Adipocyte (in vitro differentiated cells): ENCODE results near the gene XRRA1.
"Not testable (repeated sequence)": the region's sequence is repeated elsewhere in the genome, so short reads cannot be mapped to it uniquely, and the experiment has no call there.

Experiments used
- DNase-seq: peaks from one replicate; pipeline ENCODE4 v3.0.0-alpha.2; 2015; ENCODE audit warnings: low read depth
- H3K27me3 ChIP-seq: replicated peaks from 2 replicates; pipeline ENCODE4 v1.7.0; 2013; ENCODE audit warnings: mild to moderate bottlenecking, low read length, moderate library complexity; ENCODE audit not compliant: control insufficient read depth, insufficient read depth
- H3K36me3 ChIP-seq: 2 replicates; pipeline ENCODE4 v1.7.0; 2013; ENCODE audit warnings: low read length, mild to moderate bottlenecking, moderate library complexity; ENCODE audit not compliant: control insufficient read depth, insufficient read depth, severe bottlenecking
- H3K4me1 ChIP-seq: 2 replicates; pipeline ENCODE4 v1.7.0; 2013; ENCODE audit warnings: mild to moderate bottlenecking, low read length, moderate library complexity; ENCODE audit not compliant: control insufficient read depth, insufficient read depth
- H3K4me3 ChIP-seq: 2 replicates; pipeline ENCODE4 v1.7.0; 2013; ENCODE audit warnings: mild to moderate bottlenecking, low read length, moderate library complexity
- H3K9ac ChIP-seq: 2 replicates; pipeline ENCODE4 v1.7.0; 2013; ENCODE audit warnings: mild to moderate bottlenecking, low read length, moderate library complexity
- H3K9me3 ChIP-seq: 2 replicates; pipeline ENCODE4 v1.7.0; 2013; ENCODE audit warnings: mild to moderate bottlenecking, low read length, moderate library complexity; ENCODE audit not compliant: control insufficient read depth

The XRRA1 gene, protein sequence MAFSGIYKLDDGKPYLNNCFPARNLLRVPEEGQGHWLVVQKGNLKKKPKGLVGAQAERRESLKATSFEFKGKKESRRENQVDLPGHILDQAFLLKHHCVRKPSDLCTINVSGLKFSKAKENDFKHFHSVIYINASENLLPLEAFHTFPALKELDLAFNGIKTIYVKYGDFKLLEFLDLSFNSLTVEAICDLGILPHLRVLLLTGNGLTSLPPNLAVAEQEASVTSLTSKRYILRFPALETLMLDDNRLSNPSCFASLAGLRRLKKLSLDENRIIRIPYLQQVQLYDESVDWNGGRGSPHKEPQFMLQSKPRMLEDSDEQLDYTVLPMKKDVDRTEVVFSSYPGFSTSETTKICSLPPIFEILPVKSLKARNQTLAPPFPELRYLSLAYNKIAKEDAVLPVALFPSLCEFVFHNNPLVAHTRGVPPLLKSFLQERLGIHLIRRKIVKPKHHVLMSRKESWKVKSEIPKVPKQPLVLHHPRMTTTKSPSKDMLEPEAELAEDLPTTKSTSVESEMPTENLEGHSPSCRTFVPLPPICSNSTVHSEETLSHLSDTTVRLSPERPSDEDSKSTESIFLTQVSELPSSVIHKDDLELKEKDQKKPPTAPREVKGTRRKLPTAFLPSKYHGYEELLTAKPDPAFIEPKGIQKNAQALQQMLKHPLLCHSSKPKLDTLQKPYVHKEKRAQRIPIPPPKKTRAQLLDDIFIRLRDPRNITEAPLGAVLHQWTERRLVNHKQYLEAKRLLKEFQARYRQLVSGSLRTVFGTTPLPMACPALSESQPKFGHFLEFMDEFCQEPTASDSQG

DNA sequence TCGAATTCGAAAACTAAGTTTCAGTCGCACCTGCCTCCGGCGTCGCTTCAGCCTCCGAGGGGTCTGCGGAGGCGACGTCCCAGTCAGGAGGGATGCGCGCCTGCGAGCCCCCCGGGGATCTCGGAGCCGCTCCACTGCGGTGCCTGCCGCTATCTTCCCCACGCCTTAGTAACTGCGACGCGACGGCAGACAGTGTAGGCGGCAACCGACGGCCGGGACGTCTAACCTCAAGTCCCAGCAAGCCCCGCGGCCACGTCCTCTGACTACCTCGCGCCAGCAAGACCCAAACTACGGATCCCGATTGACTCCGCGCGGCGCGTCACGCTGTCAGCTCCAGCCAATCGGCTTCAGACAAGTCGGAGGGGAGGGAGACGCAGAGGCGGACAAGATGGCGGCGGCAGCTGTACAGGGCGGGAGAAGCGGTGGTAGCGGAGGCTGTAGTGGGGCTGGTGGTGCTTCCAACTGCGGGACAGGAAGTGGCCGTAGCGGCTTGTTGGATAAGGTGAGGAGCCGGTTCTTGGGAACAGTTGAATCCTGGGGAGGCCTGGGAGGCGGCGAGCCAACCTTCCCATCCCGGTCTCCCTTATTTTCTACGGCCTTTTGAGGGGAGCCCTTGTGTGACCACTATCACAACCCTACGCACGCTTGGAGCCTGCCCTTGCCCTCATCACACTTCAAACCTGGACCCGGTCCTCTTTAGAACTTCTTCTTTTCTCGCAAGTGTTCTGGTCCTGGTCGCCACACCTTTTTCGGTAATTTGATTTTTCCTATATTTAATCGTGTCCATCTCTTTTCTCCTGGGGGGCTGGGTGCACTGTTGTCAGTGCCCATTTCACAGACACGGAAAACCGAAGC lies at the start of gene XRRA1, which contains the start of gene SPCS2:
TSS of gene XRRA1 (minus strand) at position 194 of the 855 bp plus-strand sequence. CDS start 8,213 bp downstream, outside the sequence.
TSS of gene SPCS2 (plus strand) at position 369 of the 855 bp plus-strand sequence. CDS start at position 389, 20 bp downstream.
- Histone ChIP-seq H3K4me1 (peaks cover 35% of the 10 kb centered on the region), H3K36me3 (peaks cover 5% of the 10 kb centered on the region), H3K9me3 (no peaks in the 10 kb centered on the region), H3K27me3 (no peaks in the 10 kb centered on the region), H3K4me3 (peak within 1 kb of the TSS; percentile 100), H3K9ac (peak within 1 kb of the TSS; percentile 99)
- peak; percentile 100 for DNase-seq

DNA sequence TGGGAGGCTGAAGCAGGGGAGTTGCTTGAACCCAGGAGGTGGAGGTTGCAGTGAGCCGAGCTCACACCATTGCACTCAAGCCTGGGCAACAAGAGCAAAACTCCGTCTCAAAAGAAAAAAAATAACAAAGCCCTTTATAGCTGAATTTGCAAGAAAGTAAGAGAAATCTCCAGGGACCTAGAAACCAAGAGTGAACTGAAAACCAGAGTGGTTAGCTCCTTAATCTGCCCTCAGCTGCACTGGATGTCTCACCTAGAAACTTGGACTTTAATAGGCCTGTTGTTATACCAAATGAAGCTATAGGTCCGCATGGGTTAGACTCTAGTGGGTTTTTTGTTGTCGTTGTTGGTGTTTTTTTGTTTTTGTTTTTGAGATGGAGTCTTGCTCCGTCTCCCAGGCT lies 44.0 kb upstream of the XRRA1 start:
- H3K4me3 ChIP-seq, result no peak overlapping the region
- H3K36me3 ChIP-seq, result peaks cover 11% of the 10 kb centered on the region
- H3K27me3 ChIP-seq, result no peaks in the 10 kb centered on the region
- no peak overlapping the region for H3K9ac ChIP-seq
- no peak for DNase-seq
- H3K9me3 ChIP-seq, result no peaks in the 10 kb centered on the region
- H3K4me1 ChIP-seq, result peaks cover 6% of the 10 kb centered on the region

DNA sequence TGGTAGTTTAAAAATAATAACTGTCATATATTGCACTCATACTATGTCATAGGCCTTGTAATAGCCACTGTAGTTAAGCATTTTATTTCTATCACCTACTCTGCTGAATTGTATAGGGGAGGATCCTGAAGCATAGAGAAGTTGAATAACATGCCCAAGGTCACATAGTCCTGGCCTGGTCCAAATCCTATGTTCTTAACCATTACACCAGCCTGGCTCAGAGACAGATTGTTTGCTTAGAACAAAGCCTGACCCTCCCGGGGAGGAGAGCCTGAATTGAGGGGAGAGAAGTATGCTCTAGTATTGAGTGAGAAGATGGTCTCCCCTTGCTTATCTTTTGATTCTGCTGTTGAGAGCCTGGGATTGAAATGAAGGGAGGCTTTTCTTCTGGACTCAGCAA lies 42.0 kb upstream of the XRRA1 start:
- no peak for DNase-seq
- no peaks in the 10 kb centered on the region for H3K27me3 ChIP-seq

DNA sequence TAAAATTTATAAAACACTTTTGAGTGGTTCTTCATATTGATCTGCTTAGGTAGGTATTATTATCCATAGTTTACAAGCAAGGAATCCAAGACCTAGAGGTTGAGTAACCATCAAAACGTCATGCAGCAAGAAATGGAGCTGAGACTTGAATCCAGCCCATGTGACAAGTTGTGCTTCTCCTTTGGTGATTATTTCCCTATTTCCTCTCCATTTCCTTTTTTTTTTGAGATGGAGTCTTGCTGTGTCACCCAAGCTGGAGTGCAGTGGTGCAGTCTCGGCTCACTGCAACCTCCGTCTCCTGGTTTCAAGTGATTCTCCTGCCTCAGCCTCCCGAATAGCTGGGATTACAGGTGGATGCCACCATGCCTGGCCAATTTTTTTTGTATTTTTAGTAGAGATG lies 41.3 kb upstream of the XRRA1 start:
- H3K4me3 ChIP-seq, H3K9me3 ChIP-seq, H3K9ac ChIP-seq, H3K27me3 ChIP-seq, H3K36me3 ChIP-seq, H3K4me1 ChIP-seq, DNase-seq: not testable (repeated sequence)

More for the DNA sequence above, 42.0 kb upstream of the XRRA1 start:
- peaks cover 5% of the 10 kb centered on the region for H3K4me1 ChIP-seq
- no peaks in the 10 kb centered on the region for H3K9me3 ChIP-seq
- H3K9ac ChIP-seq, result no peak overlapping the region
- peaks cover 11% of the 10 kb centered on the region for H3K36me3 ChIP-seq
- no peak overlapping the region for H3K4me3 ChIP-seq

DNA sequence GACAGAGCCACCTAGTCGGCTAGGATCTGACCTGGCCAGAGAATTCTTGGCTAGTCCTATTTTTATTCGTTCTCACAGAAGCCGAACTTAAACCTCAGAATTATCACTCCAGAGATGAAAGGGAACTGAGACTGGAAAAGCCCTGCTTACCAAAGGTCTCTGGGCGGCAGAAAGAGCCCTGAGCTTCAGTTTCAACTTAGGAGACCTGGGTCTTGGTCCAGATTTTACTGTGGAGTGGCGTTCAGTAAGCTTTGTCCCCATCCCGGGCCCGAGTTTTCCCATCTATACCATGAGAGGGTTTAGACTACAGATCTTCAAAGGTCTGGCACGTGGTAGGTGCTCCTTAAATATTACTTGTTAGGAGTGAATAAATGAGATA lies 40.4 kb upstream of the XRRA1 start:
- Histone ChIP-seq H3K36me3 (no peaks in the 10 kb centered on the region), H3K27me3 (no peaks in the 10 kb centered on the region), H3K9ac (peak overlapping the region; percentile 86), H3K9me3 (no peaks in the 10 kb centered on the region), H3K4me3 (peak overlapping the region; percentile 91), H3K4me1 (peaks cover 5% of the 10 kb centered on the region)
- DNase-seq, result no peak

DNA sequence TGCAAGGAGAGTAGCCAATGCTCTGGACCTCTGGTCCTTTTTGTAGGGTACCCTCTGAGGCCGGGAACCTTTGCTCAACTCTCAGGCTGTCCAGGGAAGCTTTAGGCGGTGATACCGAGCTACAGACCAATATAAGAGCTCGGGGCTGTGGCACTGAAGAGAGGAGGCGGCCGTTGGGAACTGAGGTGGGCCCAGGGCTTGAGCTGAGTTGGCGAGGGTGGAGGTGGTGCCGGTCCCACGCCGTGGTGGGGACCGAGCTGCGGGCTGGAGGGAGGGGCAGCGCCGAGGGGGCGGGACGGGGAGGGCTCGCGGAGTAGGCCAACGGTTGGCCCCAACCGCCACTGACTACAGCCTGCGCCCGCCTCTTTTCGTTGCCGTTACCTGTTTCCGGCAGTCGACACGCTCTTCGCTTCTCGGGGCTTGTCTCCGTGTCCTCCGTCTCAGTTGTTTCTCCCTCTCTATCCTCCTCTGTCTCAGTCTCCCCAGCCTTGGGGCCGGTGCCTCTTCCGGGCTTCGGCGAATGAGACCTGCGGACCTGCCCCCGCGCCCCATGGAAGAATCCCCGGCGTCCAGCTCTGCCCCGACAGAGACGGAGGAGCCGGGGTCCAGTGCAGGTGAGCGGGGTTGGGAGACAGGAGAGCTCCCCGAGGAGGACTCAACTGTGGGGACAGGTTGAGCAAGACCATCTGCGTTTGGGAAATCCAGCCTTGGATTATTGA lies 39.8 kb upstream of the XRRA1 start, which contains the start of gene NEU3:
TSS of gene NEU3 (plus strand) at position 393 of the 719 bp plus-strand sequence. CDS start at position 521, 128 bp downstream.
- H3K9me3 ChIP-seq, result no peaks in the 10 kb centered on the region
- H3K4me1 ChIP-seq, result peaks cover 5% of the 10 kb centered on the region
- peak; percentile 83 for DNase-seq
- no peaks in the 10 kb centered on the region for H3K27me3 ChIP-seq
- peak within 1 kb of the TSS; percentile 91 for H3K4me3 ChIP-seq
- H3K36me3 ChIP-seq, result no peaks in the 10 kb centered on the region
- peak within 1 kb of the TSS; percentile 86 for H3K9ac ChIP-seq

DNA sequence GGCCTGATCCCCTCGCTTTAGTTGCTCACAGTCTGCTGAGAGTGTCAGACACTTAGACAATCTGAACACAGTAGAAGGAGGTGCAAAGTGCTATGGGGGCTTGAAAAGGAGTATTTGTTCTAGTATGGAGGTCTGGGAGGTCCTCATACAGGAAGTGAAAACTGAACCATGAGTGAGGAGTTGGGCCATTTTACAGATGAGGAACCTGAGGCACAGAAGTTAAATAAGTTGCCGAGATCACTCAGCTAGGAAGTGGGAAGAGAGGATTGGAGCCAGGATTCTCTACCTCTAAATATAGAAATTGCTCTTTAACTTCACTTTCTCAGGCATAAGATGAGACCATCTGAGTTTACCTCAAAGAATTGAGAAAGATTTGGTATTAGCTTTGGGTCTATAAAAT lies 35.8 kb upstream of the XRRA1 start:
- H3K4me3 ChIP-seq, result no peak overlapping the region
- H3K36me3 ChIP-seq, result peaks cover 12% of the 10 kb centered on the region
- H3K27me3 ChIP-seq, result no peaks in the 10 kb centered on the region
- DNase-seq, result no peak
- no peak overlapping the region for H3K9ac ChIP-seq
- H3K9me3 ChIP-seq, result no peaks in the 10 kb centered on the region
- H3K4me1 ChIP-seq, result peaks cover 7% of the 10 kb centered on the region

DNA sequence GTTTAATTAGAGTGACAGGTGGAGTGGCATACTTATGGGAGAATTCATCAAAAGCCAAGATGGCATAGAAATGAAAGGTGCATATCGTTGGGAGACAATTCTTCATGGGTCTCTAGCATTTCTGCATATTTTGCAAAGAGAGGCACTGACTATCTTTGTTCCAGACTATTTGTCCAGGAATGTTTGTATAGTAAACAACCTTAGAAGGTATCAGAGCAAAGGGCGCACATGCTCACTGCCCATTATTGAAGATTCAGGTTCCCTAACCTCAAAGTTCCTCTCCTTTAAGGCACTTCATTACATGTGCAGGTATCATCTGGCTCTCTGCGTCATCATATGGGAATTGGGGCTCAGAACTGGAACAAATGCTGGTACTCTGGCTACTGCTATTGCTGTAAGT lies 35.2 kb upstream of the XRRA1 start:
- DNase-seq, result no peak
- Histone ChIP-seq H3K9ac (no peak overlapping the region), H3K4me1 (peaks cover 2% of the 10 kb centered on the region), H3K27me3 (no peaks in the 10 kb centered on the region), H3K36me3 (peaks cover 18% of the 10 kb centered on the region), H3K4me3 (no peak overlapping the region), H3K9me3 (no peaks in the 10 kb centered on the region)

DNA sequence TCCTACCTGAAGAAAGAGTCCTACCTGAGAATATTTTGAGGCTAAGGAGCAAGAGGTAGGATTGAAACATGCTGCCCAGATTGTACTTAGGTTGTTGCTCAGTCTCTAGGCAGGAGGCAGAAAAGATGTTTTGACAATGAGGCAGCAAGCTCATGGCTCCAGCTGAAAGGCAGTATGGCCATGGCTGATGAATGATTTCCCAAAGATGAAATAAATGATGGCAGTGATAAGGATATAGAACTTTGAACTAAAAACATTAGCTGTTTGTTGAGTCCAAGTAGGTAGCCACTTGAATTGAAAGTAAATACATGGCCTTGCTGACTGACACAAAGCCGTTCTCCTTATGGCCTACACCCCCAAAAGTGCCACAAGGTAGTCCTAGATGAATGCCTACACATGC lies 33.0 kb upstream of the XRRA1 start:
- DNase-seq, result no peak
- Histone ChIP-seq H3K4me1 (peaks cover 2% of the 10 kb centered on the region), H3K27me3 (no peaks in the 10 kb centered on the region), H3K36me3 (peaks cover 32% of the 10 kb centered on the region), H3K4me3 (no peak overlapping the region), H3K9me3 (no peaks in the 10 kb centered on the region), H3K9ac (no peak overlapping the region)

DNA sequence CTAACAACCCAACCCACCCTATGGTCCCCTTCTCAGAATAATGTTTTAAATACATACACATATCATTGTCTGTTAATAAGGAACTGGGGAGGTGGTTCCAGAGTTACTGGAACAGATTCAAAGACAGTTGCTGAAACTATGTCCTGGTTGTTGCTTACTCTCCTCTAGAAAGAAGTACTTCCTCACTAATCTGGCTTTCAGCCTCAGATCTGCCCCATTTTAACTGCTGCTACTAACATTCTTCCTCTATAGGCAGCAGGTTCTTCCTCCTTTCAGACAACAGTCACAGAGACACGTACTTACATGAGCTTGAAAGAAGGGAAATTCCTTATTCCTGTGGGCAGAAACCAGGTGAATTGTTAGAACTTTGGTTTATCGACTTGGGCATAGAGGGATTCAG lies 31.7 kb upstream of the XRRA1 start:
- Histone ChIP-seq H3K36me3 (peaks cover 43% of the 10 kb centered on the region), H3K9me3 (no peaks in the 10 kb centered on the region), H3K4me1 (peaks cover 2% of the 10 kb centered on the region), H3K9ac (no peak overlapping the region), H3K4me3 (no peak overlapping the region), H3K27me3 (no peaks in the 10 kb centered on the region)
- DNase-seq, result no peak
